Measurements from ENCODE around the gene SPATC1L. TPM values are rescaled to one million over a fixed set of nuclear protein-coding genes. Genes with fewer than 3 reads are reported as not detected.
"Not testable (repeated sequence)": the region's sequence is repeated elsewhere in the genome, so short reads cannot be mapped to it uniquely, and the experiment has no call there.

SPATC1L gene
- total RNA-seq, 1 experiment from 2014 or later = 4.3 TPM

GRCh38 chr21:46149205-46149901, 34.9 kb downstream of the SPATC1L start:
- no peak for DNase-seq (ENCODE audit: low read depth, low spot score)

GRCh38 chr21:46148106-46148505, 36.2 kb downstream of the SPATC1L start:
- DNase-seq (ENCODE audit: low read depth, low spot score) = no peak
- in situ Hi-C loops (cut with HindIII; ENCODE audit: low pct_unique_long_range_greater_than_20kb, low sequenced_read_pairs) = no loop called here

More at GRCh38 chr21:46149205-46149901, 34.9 kb downstream of the SPATC1L start:
- in situ Hi-C loops (cut with HindIII; ENCODE audit: low pct_unique_long_range_greater_than_20kb, low sequenced_read_pairs) = no loop called here

- peak; percentile 50 for DNase-seq (ENCODE audit: low read depth, low spot score)
- in situ Hi-C loops (cut with HindIII; ENCODE audit: low pct_unique_long_range_greater_than_20kb, low sequenced_read_pairs) = not testable (repeated sequence)
These were observed 36.8 kb downstream of the SPATC1L start for GRCh38 chr21:46147429-46147828.

DNA sequence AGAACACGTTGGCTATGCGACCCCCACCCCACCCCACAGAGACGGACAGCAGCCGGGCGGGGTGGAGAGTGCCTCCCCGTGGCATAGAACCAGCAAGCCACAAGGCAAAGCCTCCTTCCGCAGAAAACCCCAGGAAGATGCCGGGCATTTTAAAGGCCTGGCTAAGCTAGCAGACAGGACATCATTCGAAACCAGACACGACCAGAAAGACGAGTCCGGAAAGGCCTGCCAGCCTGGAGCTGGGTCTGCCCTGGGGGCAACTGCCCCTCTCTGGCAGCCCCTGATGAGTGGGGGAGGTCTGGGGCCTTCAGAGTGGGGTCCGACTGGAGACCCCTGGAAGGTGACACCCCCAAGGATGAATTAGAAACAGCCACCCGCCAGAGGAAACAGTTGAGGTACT, 37.4 kb downstream of the SPATC1L start:
- no peak for DNase-seq (ENCODE audit: low read depth, low spot score)
- in situ Hi-C loops (cut with HindIII; ENCODE audit: low pct_unique_long_range_greater_than_20kb, low sequenced_read_pairs) = no loop called here

GRCh38 chr21:46145840-46146691, 38.2 kb downstream of the SPATC1L start:
- in situ Hi-C loops (cut with HindIII; ENCODE audit: low pct_unique_long_range_greater_than_20kb, low sequenced_read_pairs) = no loop called here
- DNase-seq (ENCODE audit: low read depth, low spot score) = no peak

GRCh38 chr21:46145159-46145839, 39.0 kb downstream of the SPATC1L start:
- DNase-seq (ENCODE audit: low read depth, low spot score) = no peak
- in situ Hi-C loops (cut with HindIII; ENCODE audit: low pct_unique_long_range_greater_than_20kb, low sequenced_read_pairs) = no loop called here

DNA sequence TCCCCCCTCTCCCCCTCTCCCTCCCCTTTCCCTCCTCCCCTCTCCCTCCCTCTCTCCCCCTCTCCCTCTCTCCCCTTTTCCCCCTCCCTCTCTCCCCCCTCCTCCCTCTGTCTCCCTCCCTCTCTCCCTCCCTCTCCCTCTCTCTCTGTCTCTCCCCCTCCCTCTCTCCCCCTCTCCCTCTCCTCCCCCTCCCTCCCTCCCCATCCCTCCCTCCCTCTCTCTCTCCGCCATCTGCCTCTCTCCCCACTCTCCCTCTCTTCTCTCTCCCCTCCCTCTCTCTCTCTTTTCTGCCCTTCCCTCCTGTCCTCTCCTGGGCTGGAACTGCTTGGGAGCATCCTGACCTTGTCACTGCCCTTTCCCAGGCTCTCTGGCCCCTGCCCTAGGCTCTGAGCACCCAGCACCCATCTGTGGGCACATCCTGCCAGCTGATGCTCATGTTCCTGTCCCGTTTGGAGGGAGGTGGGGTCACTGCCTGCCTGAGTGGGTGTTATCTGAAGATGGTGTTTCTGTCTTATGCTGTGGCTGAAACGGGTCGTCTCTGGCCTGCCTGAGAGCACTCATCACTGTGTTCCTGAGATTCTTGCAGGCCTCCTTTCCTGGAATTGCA, 39.7 kb downstream of the SPATC1L start:
- no peak for DNase-seq (ENCODE audit: low read depth, low spot score)
- in situ Hi-C loops (cut with HindIII; ENCODE audit: low pct_unique_long_range_greater_than_20kb, low sequenced_read_pairs) = no loop called here

DNA sequence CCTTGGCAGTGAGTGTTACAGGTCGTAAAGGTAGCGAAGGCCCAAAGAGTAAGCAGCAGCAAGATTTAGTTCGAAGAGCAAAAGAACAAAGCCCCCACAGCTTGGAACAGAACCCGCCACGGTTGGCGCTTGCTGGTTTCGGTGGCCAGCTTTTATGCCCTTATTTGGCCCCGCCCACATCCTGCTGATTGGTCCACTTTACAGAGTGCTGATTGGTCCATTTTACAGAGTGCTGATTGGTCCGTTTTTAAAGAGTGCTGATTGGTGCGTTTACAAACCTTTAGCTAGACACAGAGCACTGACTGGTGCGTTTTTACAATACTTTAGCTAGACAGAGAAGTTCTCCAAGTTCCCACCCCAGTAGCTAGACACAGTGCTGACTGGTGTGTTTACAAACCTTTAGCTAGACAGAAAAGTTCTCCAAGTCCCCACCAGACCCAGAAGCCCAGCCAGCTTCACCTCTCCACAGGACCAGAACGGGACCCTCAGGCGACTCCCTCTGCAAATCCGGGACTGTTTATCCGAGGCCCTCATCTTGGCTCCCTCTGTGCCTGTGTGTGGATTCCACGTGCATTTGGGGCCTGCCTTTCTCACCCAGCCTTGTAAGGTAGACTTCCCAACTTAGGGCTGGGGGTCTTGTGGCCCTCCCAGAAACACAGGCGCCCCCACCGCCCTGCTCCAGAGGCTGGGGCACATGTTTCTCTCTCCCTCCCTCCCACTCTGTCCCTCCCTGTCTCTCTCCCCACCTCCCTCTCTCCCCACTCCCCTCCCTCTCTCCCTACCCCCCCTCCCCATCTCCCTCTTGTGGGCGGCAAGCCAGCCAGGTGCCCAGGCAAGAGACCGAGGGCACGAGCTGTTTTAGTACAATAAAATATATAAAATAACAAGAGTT, 41.4 kb downstream of the SPATC1L start:
- no peak for DNase-seq (ENCODE audit: low read depth, low spot score)
- in situ Hi-C loops (cut with HindIII; ENCODE audit: low pct_unique_long_range_greater_than_20kb, low sequenced_read_pairs) = no loop called here

DNA sequence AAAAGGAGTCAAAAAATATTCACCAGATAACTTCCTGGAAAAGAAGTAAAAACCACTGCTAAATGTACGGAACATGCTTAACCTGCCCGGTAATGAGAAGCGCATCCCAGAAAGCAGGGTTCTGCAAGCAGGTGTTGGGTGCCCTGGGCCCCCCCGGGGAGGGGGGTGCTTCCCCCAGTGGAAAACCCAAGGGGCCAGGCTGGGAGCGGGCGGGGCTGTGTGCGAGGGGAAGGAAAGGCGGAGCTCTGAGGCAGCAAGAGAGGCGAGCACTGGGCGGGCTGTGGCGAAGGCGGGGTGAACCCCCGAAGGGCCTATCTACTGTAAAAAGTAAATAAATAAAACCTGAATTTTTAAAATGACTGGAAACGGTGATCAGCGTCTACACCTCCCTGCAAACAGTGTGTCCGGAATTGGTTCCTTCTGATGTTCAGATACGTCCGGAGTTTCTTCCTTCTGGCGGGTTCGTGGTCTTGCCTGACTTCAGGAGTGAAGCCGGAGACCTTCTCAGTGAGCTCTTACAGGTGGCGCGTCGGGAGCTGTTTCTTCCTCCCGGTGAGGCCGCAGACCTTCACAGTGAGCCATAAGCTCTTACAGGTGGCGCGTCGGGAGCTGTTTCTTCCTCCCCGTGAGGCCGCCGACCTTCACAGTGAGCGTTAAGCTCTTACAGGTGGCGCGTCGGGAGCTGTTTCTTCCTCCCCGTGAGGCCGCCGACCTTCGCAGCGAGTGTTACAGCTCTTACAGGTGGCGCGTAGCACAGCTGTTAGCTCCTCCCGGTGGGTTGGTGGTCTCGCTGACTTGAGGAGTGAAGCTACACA, 42.3 kb downstream of the SPATC1L start:
- in situ Hi-C loops (cut with HindIII; ENCODE audit: low pct_unique_long_range_greater_than_20kb, low sequenced_read_pairs) = no loop called here

DNA sequence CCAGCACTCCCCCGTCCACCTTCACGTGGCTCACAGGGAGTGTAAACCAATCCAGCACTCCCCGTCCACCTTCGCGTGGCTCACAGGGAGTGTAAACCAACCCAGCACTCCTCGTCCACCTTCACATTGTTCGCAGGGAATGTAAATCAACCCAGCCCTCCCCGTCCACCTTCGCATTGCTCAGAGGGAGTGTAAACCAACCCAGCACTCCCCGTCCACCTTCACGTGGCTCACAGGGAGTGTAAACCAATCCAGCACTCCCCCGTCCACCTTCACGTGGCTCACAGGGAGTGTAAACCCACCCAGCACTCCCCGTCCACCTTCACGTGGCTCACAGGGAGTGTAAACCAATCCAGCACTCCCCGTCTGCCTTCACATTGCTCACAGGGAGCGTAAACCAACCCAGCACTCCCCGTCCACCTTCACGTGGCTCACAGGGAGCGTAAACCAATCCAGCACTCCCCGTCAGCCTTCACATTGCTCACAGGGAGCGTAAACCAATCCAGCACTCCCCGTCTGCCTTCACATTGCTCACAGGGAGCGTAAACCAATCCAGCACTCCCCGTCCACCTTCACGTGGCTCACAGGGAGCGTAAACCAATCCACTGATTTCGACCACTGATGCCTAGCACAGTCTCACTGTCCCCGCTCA, 43.8 kb downstream of the SPATC1L start:
- in situ Hi-C loops (cut with HindIII; ENCODE audit: low pct_unique_long_range_greater_than_20kb, low sequenced_read_pairs); DNase-seq (ENCODE audit: low read depth, low spot score): not testable (repeated sequence)

More for the DNA sequence above, 42.3 kb downstream of the SPATC1L start:
- no peak for DNase-seq (ENCODE audit: low read depth, low spot score)

DNA sequence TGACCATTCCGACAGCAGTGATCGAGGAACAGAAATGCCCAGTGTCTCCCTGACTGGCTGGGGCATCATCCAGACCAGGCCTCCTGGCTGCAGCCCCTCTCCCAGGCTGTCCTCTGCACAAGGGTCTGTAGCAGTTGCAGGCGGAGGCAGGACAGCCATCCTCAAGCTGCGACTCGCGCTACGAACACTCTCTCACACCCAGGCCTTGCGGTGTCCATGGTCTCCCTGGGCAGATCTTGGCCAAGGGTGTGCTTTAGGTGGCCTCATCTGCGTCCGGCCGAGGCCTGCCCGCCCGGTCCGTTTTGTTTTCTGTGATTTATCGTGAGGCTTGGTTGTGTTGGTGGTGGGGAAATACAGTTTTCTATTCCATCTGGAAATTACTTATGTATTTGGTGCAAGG, 44.6 kb downstream of the SPATC1L start:
- in situ Hi-C loops (cut with HindIII; ENCODE audit: low pct_unique_long_range_greater_than_20kb, low sequenced_read_pairs) = no loop called here
- no peak for DNase-seq (ENCODE audit: low read depth, low spot score)

GRCh38 chr21:46138383-46138970, 45.8 kb downstream of the SPATC1L start:
- in situ Hi-C loops (cut with HindIII; ENCODE audit: low pct_unique_long_range_greater_than_20kb, low sequenced_read_pairs) = no loop called here
- DNase-seq (ENCODE audit: low read depth, low spot score) = no peak

DNA sequence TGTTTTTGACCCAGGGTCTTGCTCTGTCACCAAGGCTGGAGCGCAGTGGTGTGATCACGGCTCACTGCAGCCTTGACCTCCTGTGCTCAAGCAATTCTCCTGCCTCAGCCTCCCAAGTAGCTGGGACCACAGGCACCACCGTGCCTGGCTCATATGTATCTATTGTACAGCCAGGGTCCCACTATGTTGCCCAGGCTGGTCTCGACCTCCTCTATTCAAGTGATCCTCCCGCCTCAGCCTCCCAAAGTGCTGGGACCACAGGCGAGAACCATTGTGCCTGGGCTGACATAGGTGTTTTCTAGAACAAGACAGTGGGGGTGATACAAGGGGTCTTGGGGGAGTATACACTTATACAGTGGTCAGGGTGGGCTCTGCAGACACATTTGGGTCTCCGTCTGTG, 46.4 kb downstream of the SPATC1L start:
- no peak for DNase-seq (ENCODE audit: low read depth, low spot score)
- in situ Hi-C loops (cut with HindIII; ENCODE audit: low pct_unique_long_range_greater_than_20kb, low sequenced_read_pairs) = no loop called here

DNA sequence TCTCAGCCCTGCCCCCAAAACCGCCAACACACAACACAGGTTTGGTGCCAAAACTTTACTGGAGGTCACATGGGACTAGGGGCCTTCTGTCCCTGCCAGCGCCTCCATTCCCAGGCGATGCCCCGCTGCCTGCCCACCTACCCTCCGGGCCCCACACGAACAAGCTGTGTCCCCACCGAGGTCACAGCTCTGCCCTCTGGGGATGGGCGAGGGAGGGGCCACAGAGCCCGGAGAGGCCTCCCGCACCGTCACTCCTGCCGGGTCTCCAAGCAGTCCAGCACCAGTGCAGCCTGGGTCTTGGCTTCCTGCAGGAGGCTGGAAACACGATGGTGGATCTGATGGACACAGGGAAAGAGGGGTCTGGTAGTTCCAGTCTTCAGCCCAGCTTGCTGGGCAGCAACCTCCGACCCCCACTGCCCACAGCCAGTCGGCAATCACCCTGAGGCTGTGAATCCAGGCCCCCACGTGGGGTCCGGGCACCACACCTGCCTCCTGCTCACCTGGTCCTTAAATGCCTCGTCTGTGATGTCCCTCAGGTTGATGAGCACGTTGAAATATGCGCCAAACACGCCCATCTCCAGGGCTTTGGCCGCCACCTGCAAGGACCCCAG, 47.4 kb downstream of the SPATC1L start:
- in situ Hi-C loops (cut with HindIII; ENCODE audit: low pct_unique_long_range_greater_than_20kb, low sequenced_read_pairs) = no loop called here
- no peak for DNase-seq (ENCODE audit: low read depth, low spot score)

- no peak for DNase-seq (ENCODE audit: low read depth, low spot score)
These were observed 48.4 kb downstream of the SPATC1L start for GRCh38 chr21:46135782-46136395.

More at GRCh38 chr21:46135782-46136395, 48.4 kb downstream of the SPATC1L start:
- in situ Hi-C loops (cut with HindIII; ENCODE audit: low pct_unique_long_range_greater_than_20kb, low sequenced_read_pairs) = no loop called here
